Right lung (tissue), 5 donors: ENCODE data around the gene ANKRD52. TPM values are rescaled to one million over a fixed set of nuclear protein-coding genes. Genes with fewer than 3 reads are reported as not detected.
"Not testable (repeated sequence)": the region's sequence is repeated elsewhere in the genome, so short reads cannot be mapped to it uniquely, and the experiment has no call there.

Experiments
- DNase-seq, 2 donors: peaks; one replicate each; pipeline ENCODE4 v3.0.0-alpha.2; 2013
- polyA plus RNA-seq, 5 donors: library from polyadenylated mRNA; unstranded; fragments of 120-200 nt; gene quantifications; one replicate each; pipeline versions ENCODE4 v1.2.1 to v1.2.3, GENCODE V29; 2013; ENCODE audit warnings: inconsistent platforms in 1 of 5, low replicate concordance in 1 of 5; ENCODE audit not compliant: insufficient read length in 5 of 5, insufficient read depth in 1 of 5

Gene ANKRD52
- polyA plus RNA-seq, 5 donors: 21.9 to 32.1 (median 30.9) TPM

GRCh38 chr12:56213878-56214277, 44.3 kb downstream of the ANKRD52 start:
- no peak for DNase-seq

- DNase-seq: no peak
These were observed 45.8 kb downstream of the ANKRD52 start for GRCh38 chr12:56212361-56212760.

DNA sequence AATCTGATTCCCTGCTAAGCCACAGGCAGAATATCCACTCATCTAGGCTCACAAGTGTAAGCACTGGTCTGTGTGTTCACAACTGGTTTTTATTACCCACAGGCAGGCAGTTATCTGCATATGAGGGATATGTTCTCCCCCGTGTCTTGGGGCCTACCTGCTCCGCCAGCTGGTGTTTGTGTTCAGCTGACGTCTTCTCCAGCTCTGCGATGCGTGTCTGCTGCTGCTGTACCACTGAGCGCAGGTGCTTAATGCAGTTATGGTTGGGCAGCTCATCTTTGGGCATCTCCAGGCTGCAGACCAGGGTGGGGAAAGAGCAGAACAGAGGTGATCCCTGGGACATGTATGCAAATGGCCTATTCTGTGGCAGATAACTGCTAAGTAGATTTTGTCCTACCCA, 50.2 kb downstream of the ANKRD52 start:
- DNase-seq: no peak

GRCh38 chr12:56206452-56207166, 51.6 kb downstream of the ANKRD52 start:
- no peak for DNase-seq

- DNase-seq: no peak
These were observed 52.7 kb downstream of the ANKRD52 start for GRCh38 chr12:56205445-56205844.

DNA sequence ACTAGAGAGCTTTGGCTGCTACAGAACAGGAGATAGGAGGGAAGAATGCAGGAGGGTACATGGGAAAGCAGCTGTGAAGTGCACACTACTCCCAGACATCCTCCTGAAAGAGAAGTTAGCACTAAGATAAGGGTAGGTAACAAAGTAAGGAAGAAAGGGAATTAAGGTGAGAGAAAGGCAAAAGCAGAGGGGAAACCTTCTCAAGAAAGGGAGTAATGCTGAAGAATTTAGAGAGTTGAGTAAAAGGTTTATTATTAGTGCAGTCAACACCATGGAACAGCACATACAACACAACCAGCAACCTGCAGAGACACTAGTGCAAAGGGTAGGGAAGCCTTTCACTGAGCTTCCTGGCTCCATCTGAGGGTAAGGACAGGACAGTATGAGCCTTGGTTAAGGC, 53.9 kb downstream of the ANKRD52 start:
- no peak for DNase-seq

DNA sequence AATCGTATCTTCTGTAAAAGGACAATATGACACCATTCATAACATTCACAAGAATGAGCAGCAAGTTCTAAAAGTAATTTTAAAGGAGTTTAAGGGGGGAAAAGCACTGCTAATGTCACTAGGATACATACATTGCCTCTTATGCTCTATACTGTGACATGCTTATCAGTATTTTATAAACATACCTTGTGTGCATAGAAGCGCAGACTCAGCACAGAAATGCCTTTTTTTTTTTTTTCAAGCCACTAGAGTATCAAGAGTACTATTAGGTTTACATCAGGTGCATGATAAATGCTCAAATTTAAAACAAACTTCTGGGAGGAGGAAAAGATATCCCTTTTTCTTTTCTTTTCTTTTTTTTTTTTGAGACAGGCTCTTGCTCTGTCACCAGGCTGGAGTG, 55.3 kb downstream of the ANKRD52 start:
- DNase-seq: no peak

- DNase-seq: no peak
These were observed 55.8 kb downstream of the ANKRD52 start for GRCh38 chr12:56202366-56202765.

- DNase-seq: no peak
These were observed 59.3 kb downstream of the ANKRD52 start for GRCh38 chr12:56198836-56199235.

DNA sequence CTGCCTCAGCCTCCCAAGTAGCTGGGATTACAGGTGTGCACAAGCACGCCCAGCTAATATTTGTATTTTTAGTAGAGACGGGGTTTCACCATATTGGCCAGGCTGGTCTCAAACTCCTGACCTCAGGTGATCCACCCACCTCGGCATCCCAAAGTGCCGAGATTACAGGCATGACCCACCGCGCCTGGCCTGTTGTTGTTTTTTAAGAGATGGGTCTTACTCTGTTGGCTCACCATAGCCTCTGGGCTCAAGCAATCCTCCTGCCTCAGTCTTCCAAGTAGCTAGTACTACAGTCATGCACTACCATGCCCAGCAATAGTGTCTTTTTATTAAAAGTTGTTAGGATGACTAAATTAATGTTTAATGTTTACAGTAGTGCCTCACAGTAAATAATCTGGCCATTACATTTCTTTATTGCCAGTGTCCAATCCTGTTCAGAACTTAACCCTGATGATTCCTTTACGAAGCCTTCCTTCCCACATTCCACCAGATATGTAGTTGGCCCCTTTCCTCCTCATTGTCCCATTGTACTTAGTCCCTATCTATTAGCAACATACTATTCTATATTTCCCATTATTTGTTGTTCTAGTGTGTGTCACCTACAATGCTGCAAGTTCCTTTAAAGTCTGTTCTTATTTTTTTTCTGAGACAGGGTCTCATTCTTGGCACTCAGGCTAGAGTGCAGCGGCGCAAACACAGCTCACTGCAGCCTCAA, 60.1 kb downstream of the ANKRD52 start:
- DNase-seq: no peak

DNA sequence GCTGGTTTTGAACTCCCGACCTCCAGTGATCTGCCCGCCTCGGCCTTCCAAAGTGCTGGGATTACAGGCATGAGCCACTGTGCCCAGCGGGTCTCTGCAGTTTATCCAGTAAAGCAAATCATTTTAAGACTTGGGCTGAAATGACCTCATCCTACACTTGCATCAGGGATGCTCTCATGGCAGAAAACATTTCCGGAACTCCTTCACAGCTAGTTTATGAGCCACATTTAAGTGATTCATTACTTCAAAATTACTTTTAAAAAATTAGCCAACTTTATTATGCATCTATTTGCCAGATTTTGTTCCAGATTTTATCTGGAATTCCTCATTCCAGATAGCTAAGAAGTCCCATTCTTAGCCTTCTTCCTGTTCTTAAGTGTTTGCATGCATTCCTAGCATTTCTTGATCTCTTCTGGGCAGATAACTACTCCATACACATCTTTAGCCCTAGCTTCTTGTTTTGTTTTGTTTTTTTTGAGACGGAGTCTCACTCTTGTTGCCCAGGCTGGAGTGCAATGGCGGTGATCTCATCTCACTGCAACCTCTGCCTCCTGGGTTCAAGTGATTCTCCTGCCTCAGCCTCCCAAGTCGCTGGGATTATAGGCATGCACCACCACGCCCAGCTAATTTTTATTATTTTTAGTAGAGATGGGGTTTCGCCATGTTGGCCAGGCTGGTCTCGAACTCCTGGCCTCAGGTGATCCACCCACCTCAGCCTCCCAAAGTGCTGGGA, 61.2 kb downstream of the ANKRD52 start:
- not testable (repeated sequence) for DNase-seq

DNA sequence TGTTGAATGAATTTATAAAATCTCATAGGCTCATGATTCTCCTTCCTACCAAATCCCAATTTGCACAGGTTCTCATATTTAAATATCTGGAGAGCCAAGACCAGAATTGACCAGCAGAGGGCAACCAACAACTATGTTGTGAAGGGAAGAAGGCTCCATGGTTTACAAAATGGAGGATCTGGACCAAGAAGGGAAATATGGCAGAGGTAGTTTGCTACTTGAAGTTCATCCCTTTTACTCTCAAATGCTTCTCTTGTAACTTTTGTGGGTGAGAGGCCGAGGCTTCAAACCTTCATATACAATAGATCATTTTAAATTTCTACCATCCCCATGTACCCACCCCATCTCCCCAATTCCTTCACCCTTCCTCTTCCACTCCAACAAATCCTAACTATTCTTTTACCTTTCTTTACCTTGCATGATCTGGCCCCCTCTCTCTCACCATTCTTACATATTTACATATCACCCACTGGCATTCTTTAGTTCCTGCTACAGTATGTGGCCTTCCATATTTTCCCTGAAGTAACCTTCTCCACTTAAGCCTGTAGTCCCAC, 65.1 kb downstream of the ANKRD52 start:
- peak; percentile 38 to 65 for DNase-seq

GRCh38 chr12:56192582-56192981, 65.6 kb downstream of the ANKRD52 start:
- DNase-seq: no peak

GRCh38 chr12:56190695-56191155, 67.5 kb downstream of the ANKRD52 start:
- DNase-seq: no peak

DNA sequence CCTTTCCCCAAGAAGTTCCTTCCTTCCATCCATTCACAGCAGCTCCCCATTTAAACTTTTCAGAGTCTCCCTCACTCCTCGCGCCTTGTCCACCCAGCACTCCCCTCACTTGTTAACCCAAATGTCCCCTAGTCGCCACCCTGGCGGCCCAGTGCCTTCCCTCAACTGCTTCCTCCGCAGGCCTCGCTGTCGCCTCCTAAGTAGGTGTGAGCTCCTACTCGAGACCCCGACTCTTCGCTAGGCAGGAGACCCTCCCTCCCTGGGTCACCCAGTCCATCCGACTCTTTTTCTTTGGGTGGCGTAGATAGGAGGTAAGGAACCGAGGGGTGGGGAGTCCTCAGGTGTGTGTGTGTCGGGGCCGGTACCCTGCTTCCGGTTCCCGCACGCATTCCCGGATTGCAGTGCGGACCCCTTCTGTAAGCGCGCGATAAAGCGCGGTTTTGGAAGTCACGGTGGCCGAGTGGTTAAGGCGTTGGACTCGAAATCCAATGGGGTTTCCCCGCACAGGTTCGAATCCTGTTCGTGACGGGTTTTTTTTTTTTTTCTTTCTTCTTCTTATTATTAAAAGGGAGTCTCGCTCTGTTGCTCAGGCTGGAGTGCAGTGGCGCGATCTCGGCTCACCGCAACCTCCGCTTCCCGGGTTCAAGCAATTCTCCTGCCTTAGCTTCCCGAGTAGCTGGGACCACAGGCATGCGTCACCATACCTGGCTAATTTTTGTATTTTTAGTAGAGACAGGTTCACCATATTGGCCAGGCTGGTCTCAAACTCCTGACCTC, 68.1 kb downstream of the ANKRD52 start:
- DNase-seq: peak; percentile 90 to 94

DNA sequence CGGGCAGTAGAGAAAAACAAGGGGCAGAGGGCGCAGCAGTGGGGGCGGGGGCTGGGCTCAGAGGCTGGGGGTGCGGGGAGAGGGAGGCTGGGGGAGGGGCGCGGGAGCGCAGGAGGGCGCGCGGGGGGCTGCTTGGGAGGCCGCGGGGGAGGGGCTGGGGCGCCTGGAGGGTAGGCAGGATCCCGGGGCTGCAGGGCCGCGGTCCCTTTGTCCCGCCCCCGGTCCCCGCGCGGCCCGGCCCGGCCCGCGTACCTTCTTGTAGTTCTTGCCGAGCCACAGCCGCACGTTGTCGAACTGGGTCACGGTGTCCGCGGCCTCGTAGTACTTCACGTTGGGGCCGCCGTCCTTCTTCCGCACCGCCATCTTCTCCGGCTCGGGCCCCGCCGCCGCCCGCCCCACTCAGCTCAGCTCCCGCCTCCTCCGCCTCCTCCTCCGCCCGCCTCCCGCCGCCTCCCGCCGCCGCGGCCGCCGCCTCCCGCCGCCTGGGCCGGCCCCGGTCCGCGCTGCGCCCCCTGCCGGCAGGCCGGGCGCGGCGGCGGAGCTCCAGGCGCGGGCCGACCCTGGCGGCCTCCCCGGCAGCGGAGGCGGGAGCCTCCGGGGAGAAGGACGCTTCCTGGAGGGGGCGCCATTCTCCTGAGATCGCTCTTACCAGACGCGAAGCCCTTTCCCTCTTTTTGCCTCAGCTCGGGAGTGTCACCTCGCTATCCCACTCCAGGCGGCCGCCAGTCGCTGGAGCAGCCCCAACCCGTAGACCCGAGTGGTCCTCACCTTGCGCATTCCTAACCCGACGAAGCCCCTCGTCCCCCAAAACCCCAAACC, 68.9 kb downstream of the ANKRD52 start, which contains the start of gene SMARCC2:
Gene SMARCC2, minus strand, starts transcription at position 385 of the 819 bp plus-strand sequence. Its CDS starts 22 bp downstream, at position 363.
- peak; percentile 80 to 83 for DNase-seq

DNA sequence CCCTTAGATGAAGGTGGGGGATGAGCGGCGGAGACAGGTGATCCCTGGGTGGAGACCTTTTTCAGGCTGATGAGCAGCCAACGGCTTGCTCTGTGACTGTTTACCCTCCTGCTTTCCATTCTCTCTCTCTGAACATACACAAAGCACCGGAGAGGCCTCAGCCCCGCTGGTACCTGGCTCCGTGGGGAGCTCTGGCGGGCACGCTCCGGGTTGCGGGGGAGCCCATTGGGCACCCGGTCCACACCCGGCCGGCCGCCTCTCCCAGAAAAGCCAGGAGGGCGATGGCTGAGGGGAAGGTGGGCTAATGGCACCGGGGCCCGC, 69.4 kb downstream of the ANKRD52 start:
- DNase-seq: no peak

DNA sequence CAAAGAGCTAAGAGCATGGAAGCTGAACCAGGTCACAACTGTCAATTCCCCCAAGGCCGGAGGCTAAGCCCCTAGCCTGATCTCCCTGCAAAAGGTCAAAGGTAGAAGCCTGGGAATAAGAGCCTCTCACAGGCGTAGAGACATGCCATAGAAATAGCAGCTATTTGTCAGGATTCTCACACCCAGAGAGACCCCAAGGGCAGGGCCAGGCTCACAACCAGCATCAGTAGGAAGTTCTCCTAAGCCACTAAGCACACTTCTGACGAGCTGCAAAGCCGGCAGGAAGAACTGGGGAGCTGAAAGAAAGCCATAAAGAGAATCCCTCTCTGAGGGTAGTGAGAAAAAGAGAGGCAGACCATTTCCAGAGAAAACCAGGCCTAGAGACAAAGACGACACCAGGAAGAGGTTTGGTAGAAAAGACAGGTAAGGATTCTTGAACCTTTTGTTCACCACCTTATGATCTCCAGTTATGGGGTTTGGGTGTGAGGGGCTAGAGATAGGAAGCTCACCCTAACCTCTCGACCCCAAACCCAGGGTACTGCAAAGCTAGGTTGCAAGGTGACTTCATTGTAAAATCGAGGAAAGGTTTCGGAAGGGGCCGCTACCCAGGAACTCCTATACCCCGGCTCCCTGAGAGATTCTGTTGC, 69.9 kb downstream of the ANKRD52 start:
- DNase-seq: no peak
